GM23248 (cell line): ENCODE data around the gene COL6A1.

Source experiments
- EZH2 ChIP-seq: fragments of 200-600 bp; sonication (generic); IDR thresholded peaks from 2 replicates; pipeline ENCODE4 v1.6.1; 2018; ENCODE audit warnings: antibody characterized with exemption, mild to moderate bottlenecking; ENCODE audit not compliant: insufficient read depth, poor library complexity, severe bottlenecking
- EZH2phosphoT487 ChIP-seq: fragments of 200-600 bp; sonication (generic); IDR thresholded peaks from 2 replicates; pipeline ENCODE4 v1.6.1; 2018; ENCODE audit warnings: antibody characterized with exemption, moderate library complexity, mild to moderate bottlenecking, low read depth; ENCODE audit not compliant: insufficient read depth

GRCh38 chr21:45985471-45986315 is 4.1 kb downstream of the COL6A1 start:
- no peak for TF ChIP-seq EZH2
- TF ChIP-seq EZH2phosphoT487, result no peak
